Middle frontal gyrus (tissue), 1 donor: Measurements from ENCODE around the gene NUB1.

ENCODE experiments used
- DNase-seq: peaks from one replicate; pipeline ENCODE4 v3.0.0-alpha.2; 2015; ENCODE audit warnings: low spot score; ENCODE audit errors: extremely low spot score

The NUB1 gene

GRCh38 chr7:151387161-151388006 lies 45.8 kb downstream of the NUB1 start:
- no peak for DNase-seq

GRCh38 chr7:151388007-151388297 lies 46.3 kb downstream of the NUB1 start:
- DNase-seq = no peak

GRCh38 chr7:151388430-151388829 lies 46.8 kb downstream of the NUB1 start:
- no peak for DNase-seq

GRCh38 chr7:151389096-151389767 lies 47.6 kb downstream of the NUB1 start:
- no peak for DNase-seq

GRCh38 chr7:151389768-151390597 lies 48.4 kb downstream of the NUB1 start:
- DNase-seq = no peak

GRCh38 chr7:151390598-151391357 lies 49.2 kb downstream of the NUB1 start:
- DNase-seq = no peak

- DNase-seq = no peak
Observed at GRCh38 chr7:151391358-151391730, 49.7 kb downstream of the NUB1 start.

GRCh38 chr7:151392002-151392401 lies 50.4 kb downstream of the NUB1 start:
- no peak for DNase-seq

- no peak for DNase-seq
Observed at GRCh38 chr7:151392426-151392825, 50.8 kb downstream of the NUB1 start.

- DNase-seq = no peak
Observed at GRCh38 chr7:151393031-151393977, 51.7 kb downstream of the NUB1 start.

GRCh38 chr7:151394076-151395035 lies 52.7 kb downstream of the NUB1 start:
- no peak for DNase-seq

- DNase-seq = no peak
Observed at GRCh38 chr7:151395036-151395367, 53.4 kb downstream of the NUB1 start.

- DNase-seq = no peak
Observed at GRCh38 chr7:151396328-151396970, 54.8 kb downstream of the NUB1 start.

GRCh38 chr7:151397026-151397425 lies 55.4 kb downstream of the NUB1 start:
- DNase-seq = no peak

GRCh38 chr7:151398446-151399304 lies 57.1 kb downstream of the NUB1 start:
- no peak for DNase-seq

- DNase-seq = no peak
Observed at GRCh38 chr7:151399305-151399601, 57.6 kb downstream of the NUB1 start.

- DNase-seq = no peak
Observed at GRCh38 chr7:151399906-151400305, 58.3 kb downstream of the NUB1 start.
